ENCODE data around the gene HDAC4.

- TF ChIP-seq CTCF (optimal IDR thresholded peaks at IDR 0.05 in 1 of 3, IDR thresholded peaks at IDR 0.05 in 1 of 3, conservative IDR thresholded peaks at IDR 0.05 in 1 of 3; ENCODE audit: extremely low read depth in 1 of 3, insufficient read depth in 2 of 3, low read length in 3 of 3) (no peak), EZH2 (IDR thresholded peaks at IDR 0.05; ENCODE audit: low read length) (no peak)
These were observed 180.5 kb downstream of the HDAC4 start for GRCh38 chr2:239220341-239220740.
